ENCODE measurements around the gene BACH2. TPM values are rescaled to one million over a fixed set of nuclear protein-coding genes. Genes with fewer than 3 reads are reported as not detected.

The BACH2 gene
- polyA plus RNA-seq, 1 donor from 2014 or later, result 45.5 TPM

GRCh38 chr6:90039911-90040310, 256.7 kb downstream of the BACH2 start (continued):
- no peak for TF ChIP-seq POLR2AphosphoS5 (IDR thresholded peaks at IDR 0.05)
- TF ChIP-seq EZH2 (IDR thresholded peaks at IDR 0.05; ENCODE audit: borderline replicate concordance, insufficient read depth, low read length, poor library complexity, severe bottlenecking), result no peak

GRCh38 chr6:90038961-90039653, 257.5 kb downstream of the BACH2 start:
- Histone ChIP-seq H3K79me2 (replicated peaks; ENCODE audit: insufficient read depth, low read length) (peaks cover 8% of the 10 kb centered on the region), H2AFZ (ENCODE audit: low read depth, low read length) (no peak overlapping the region), H3K36me3 (ENCODE audit: insufficient read depth, low read length) (no peaks in the 10 kb centered on the region), H3K27ac (ENCODE audit: low read length) (no peak overlapping the region), H3F3A (ENCODE audit: insufficient read depth, low read length, poor library complexity, severe bottlenecking) (no peaks in the 10 kb centered on the region), H3K27me3 (ENCODE audit: insufficient read depth, low read depth, low read length) (no peaks in the 10 kb centered on the region), H3K9me2 (ENCODE audit: insufficient read depth, low read length) (no peaks in the 10 kb centered on the region), H3K4me3 (ENCODE audit: low read length) (no peak overlapping the region), H3K9me3 (ENCODE audit: low read length) (no peaks in the 10 kb centered on the region), H3K4me2 (ENCODE audit: low read length) (no peak overlapping the region), H3K9ac (ENCODE audit: low read length) (no peak overlapping the region), H4K20me1 (ENCODE audit: insufficient read depth) (no peaks in the 10 kb centered on the region)
- TF ChIP-seq RAD21 (conservative IDR thresholded peaks at IDR 0.05), result no peak
- TF ChIP-seq SMC3 (conservative IDR thresholded peaks at IDR 0.05; ENCODE audit: poor library complexity), result no peak
- no peak for TF ChIP-seq EP300 (conservative IDR thresholded peaks at IDR 0.05; ENCODE audit: poor library complexity, severe bottlenecking)
- TF ChIP-seq POLR2AphosphoS5 (IDR thresholded peaks at IDR 0.05), result no peak
- no peak for TF ChIP-seq TAF1 (IDR thresholded peaks at IDR 0.05; ENCODE audit: low read depth)
- no peak for TF ChIP-seq CTCF (IDR thresholded peaks at IDR 0.05; ENCODE audit: poor library complexity, severe bottlenecking)

- peaks cover 8% of the 10 kb centered on the region for H3K79me2 ChIP-seq (replicated peaks; ENCODE audit: insufficient read depth, low read length)
- H3K9ac ChIP-seq (ENCODE audit: low read length), result no peak overlapping the region
- no peak overlapping the region for H3K4me2 ChIP-seq (ENCODE audit: low read length)
- no peaks in the 10 kb centered on the region for H3K9me2 ChIP-seq (ENCODE audit: insufficient read depth, low read length)
- TF ChIP-seq RAD21 (conservative IDR thresholded peaks at IDR 0.05) (no peak), TAF1 (IDR thresholded peaks at IDR 0.05; ENCODE audit: low read depth) (no peak), EP300 (conservative IDR thresholded peaks at IDR 0.05; ENCODE audit: poor library complexity, severe bottlenecking) (no peak), REST (IDR thresholded peaks at IDR 0.05; ENCODE audit: borderline replicate concordance) (no peak), SMC3 (conservative IDR thresholded peaks at IDR 0.05; ENCODE audit: poor library complexity) (no peak), EZH2 (IDR thresholded peaks at IDR 0.05; ENCODE audit: borderline replicate concordance, insufficient read depth, low read length, poor library complexity, severe bottlenecking) (no peak), CTCF (IDR thresholded peaks at IDR 0.05; ENCODE audit: poor library complexity, severe bottlenecking) (no peak), POLR2AphosphoS5 (IDR thresholded peaks at IDR 0.05) (no peak), MXI1 (conservative IDR thresholded peaks at IDR 0.05; ENCODE audit: poor library complexity, severe bottlenecking) (no peak)
- H3K36me3 ChIP-seq (ENCODE audit: insufficient read depth, low read length), result no peaks in the 10 kb centered on the region
- H3K27ac ChIP-seq (ENCODE audit: low read length), result no peak overlapping the region
- H3K9me3 ChIP-seq (ENCODE audit: low read length), result no peaks in the 10 kb centered on the region
- no peaks in the 10 kb centered on the region for H4K20me1 ChIP-seq (ENCODE audit: insufficient read depth)
- H3K4me3 ChIP-seq (ENCODE audit: low read length), result no peak overlapping the region
- H3K27me3 ChIP-seq (ENCODE audit: insufficient read depth, low read depth, low read length), result no peaks in the 10 kb centered on the region
- H2AFZ ChIP-seq (ENCODE audit: low read depth, low read length), result no peak overlapping the region
- H3F3A ChIP-seq (ENCODE audit: insufficient read depth, low read length, poor library complexity, severe bottlenecking), result no peaks in the 10 kb centered on the region
Measured at GRCh38 chr6:90036963-90037362, 259.7 kb downstream of the BACH2 start.
